PFSK-1 (cell line): ENCODE measurements around the gene ST8SIA4.

Source experiments
- FOXP2 ChIP-seq: optimal IDR thresholded peaks from 2 replicates; pipeline ENCODE3; 2011; ENCODE audit warnings: borderline replicate concordance, control low read depth, inconsistent platforms; ENCODE audit not compliant: insufficient read depth; ENCODE audit errors: extremely low read length, extremely low read depth
- POLR2AphosphoS5 ChIP-seq: IDR thresholded peaks from 2 replicates; pipeline ENCODE4 v1.6.1; 2012; ENCODE audit warnings: low read depth, mild to moderate bottlenecking, control low read depth, low read length, moderate library complexity
- SIN3A ChIP-seq: IDR thresholded peaks from 2 replicates; pipeline ENCODE4 v1.6.1; 2012; ENCODE audit warnings: mild to moderate bottlenecking, low read length, moderate library complexity, borderline replicate concordance; ENCODE audit not compliant: insufficient read depth
- TAF1 ChIP-seq: IDR thresholded peaks from 2 replicates; pipeline ENCODE4 v1.6.1; 2012; ENCODE audit warnings: low read length, control low read depth, borderline replicate concordance; ENCODE audit not compliant: insufficient read depth
- TF ChIP-seq, protein P1 (sequence below), 2 experiments: IDR thresholded peaks; 2 replicates each; pipeline versions ENCODE4 v1.6.1 to v1.8.0; 2011 to 2012; ENCODE audit warnings: low read depth in 2 of 2, low read length in 2 of 2, control low read depth in 1 of 2, inconsistent platforms in 1 of 2, mild to moderate bottlenecking in 1 of 2, moderate library complexity in 1 of 2; ENCODE audit not compliant: insufficient read depth in 1 of 2

Gene ST8SIA4

DNA sequence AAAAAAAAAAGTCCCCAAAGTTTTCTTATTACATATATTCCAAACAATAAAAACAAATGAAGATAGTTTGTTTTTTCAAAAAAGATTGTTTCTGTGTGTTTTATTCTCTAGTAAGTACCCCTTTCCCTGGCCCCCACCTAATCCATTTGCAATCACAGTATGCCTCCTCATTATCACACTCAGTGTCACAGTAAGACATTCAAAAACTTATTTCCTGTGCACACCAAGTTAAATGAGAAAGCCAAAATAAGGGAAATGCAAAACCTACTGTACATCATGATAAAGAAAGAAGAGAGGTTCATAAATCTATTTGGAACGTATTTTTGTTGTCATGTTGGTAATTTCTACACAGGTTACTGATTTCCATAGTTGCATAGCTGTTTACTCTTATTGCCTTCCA, 62.3 kb downstream of the ST8SIA4 start:
- no peak for TF ChIP-seq POLR2AphosphoS5
- no peak for TF ChIP-seq SIN3A
- TF ChIP-seq, protein P1, sequence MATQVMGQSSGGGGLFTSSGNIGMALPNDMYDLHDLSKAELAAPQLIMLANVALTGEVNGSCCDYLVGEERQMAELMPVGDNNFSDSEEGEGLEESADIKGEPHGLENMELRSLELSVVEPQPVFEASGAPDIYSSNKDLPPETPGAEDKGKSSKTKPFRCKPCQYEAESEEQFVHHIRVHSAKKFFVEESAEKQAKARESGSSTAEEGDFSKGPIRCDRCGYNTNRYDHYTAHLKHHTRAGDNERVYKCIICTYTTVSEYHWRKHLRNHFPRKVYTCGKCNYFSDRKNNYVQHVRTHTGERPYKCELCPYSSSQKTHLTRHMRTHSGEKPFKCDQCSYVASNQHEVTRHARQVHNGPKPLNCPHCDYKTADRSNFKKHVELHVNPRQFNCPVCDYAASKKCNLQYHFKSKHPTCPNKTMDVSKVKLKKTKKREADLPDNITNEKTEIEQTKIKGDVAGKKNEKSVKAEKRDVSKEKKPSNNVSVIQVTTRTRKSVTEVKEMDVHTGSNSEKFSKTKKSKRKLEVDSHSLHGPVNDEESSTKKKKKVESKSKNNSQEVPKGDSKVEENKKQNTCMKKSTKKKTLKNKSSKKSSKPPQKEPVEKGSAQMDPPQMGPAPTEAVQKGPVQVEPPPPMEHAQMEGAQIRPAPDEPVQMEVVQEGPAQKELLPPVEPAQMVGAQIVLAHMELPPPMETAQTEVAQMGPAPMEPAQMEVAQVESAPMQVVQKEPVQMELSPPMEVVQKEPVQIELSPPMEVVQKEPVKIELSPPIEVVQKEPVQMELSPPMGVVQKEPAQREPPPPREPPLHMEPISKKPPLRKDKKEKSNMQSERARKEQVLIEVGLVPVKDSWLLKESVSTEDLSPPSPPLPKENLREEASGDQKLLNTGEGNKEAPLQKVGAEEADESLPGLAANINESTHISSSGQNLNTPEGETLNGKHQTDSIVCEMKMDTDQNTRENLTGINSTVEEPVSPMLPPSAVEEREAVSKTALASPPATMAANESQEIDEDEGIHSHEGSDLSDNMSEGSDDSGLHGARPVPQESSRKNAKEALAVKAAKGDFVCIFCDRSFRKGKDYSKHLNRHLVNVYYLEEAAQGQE (IDR thresholded peaks at IDR 0.05; ENCODE audit: insufficient read depth in 1 of 2, low read depth in 2 of 2, low read length in 2 of 2): no peak
- no peak for TF ChIP-seq TAF1
- TF ChIP-seq FOXP2: no peak

DNA sequence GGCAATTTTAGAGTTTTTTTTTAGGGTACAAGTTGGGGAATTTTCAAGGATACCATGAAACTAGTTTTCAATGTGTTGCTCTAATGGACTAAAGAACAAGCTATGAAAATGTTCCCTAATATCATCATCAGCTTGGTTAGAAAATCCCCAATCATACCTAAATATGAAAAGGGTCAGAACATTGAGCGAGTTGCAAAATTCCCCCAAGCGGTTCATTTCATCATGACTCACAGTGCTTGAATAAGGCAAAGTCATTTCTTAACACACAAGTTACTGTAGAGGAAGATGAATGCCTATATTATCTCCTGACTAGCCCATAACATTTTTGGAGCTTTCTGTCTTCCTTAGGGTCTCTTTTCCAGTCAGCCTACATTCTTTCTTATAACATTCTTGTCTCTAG, 62.7 kb downstream of the ST8SIA4 start:
- TF ChIP-seq TAF1 (no peak), POLR2AphosphoS5 (no peak), SIN3A (no peak), FOXP2 (no peak)
- TF ChIP-seq, protein P1 (IDR thresholded peaks at IDR 0.05; ENCODE audit: insufficient read depth in 1 of 2, low read depth in 2 of 2, low read length in 2 of 2): no peak

- TF ChIP-seq SIN3A (no peak), TAF1 (no peak), POLR2AphosphoS5 (no peak), FOXP2 (no peak)
- TF ChIP-seq, protein P1 (IDR thresholded peaks at IDR 0.05; ENCODE audit: insufficient read depth in 1 of 2, low read depth in 2 of 2, low read length in 2 of 2): no peak
Measured at GRCh38 chr5:100838048-100838473, 65.0 kb downstream of the ST8SIA4 start.

- no peak for TF ChIP-seq SIN3A
- TF ChIP-seq, protein P1 (IDR thresholded peaks at IDR 0.05; ENCODE audit: insufficient read depth in 1 of 2, low read depth in 2 of 2, low read length in 2 of 2): no peak
- no peak for TF ChIP-seq POLR2AphosphoS5
- no peak for TF ChIP-seq TAF1
- no peak for TF ChIP-seq FOXP2
Measured at GRCh38 chr5:100834519-100834918, 68.6 kb downstream of the ST8SIA4 start.

GRCh38 chr5:100832252-100833230, 70.5 kb downstream of the ST8SIA4 start:
- TF ChIP-seq TAF1: no peak
- TF ChIP-seq FOXP2: no peak
- TF ChIP-seq POLR2AphosphoS5: no peak
- TF ChIP-seq SIN3A: no peak
